ENCODE results near the gene BCL2. TPM values are rescaled to one million over a fixed set of nuclear protein-coding genes. Genes with fewer than 3 reads are reported as not detected.

The BCL2 gene
- total RNA-seq, 2 experiments from 2014 or later: 62.8 to 67.3 TPM

GRCh38 chr18:63181706-63182309, 137.8 kb downstream of the BCL2 start:
- H3K27me3 Mint-ChIP-seq: no peaks in the 10 kb centered on the region
- peaks cover 41% of the 10 kb centered on the region for H3K36me3 Mint-ChIP-seq
- peak overlapping the region; percentile 65 for H3K27ac Mint-ChIP-seq
- H3K4me1 Mint-ChIP-seq: peaks cover 69% of the 10 kb centered on the region
- no peak overlapping the region for H3K4me3 Mint-ChIP-seq
- no peaks in the 10 kb centered on the region for H3K9me3 Mint-ChIP-seq
- DNase-seq: no peak

- Mint-ChIP-seq H3K27me3 (no peaks in the 10 kb centered on the region), H3K27ac (no peak overlapping the region), H3K4me1 (peaks cover 66% of the 10 kb centered on the region), H3K36me3 (peaks cover 47% of the 10 kb centered on the region), H3K9me3 (no peaks in the 10 kb centered on the region), H3K4me3 (no peak overlapping the region)
- DNase-seq: no peak
Observed at GRCh38 chr18:63180971-63181376, 138.6 kb downstream of the BCL2 start.

- Mint-ChIP-seq H3K9me3 (no peaks in the 10 kb centered on the region), H3K36me3 (peaks cover 51% of the 10 kb centered on the region), H3K4me3 (no peak overlapping the region), H3K27ac (no peak overlapping the region), H3K27me3 (no peaks in the 10 kb centered on the region), H3K4me1 (peaks cover 67% of the 10 kb centered on the region)
- DNase-seq: no peak
Observed at GRCh38 chr18:63180321-63180720, 139.2 kb downstream of the BCL2 start.

- no peak overlapping the region for H3K4me3 Mint-ChIP-seq
- peaks cover 4% of the 10 kb centered on the region for H3K9me3 Mint-ChIP-seq
- H3K36me3 Mint-ChIP-seq: peaks cover 48% of the 10 kb centered on the region
- DNase-seq: no peak
- peaks cover 65% of the 10 kb centered on the region for H3K4me1 Mint-ChIP-seq
- no peaks in the 10 kb centered on the region for H3K27me3 Mint-ChIP-seq
- no peak overlapping the region for H3K27ac Mint-ChIP-seq
Observed at GRCh38 chr18:63179422-63179821, 140.1 kb downstream of the BCL2 start.

GRCh38 chr18:63178971-63179370, 140.6 kb downstream of the BCL2 start:
- H3K36me3 Mint-ChIP-seq: peaks cover 45% of the 10 kb centered on the region
- no peak overlapping the region for H3K4me3 Mint-ChIP-seq
- H3K9me3 Mint-ChIP-seq: peaks cover 4% of the 10 kb centered on the region
- no peak for DNase-seq
- peak overlapping the region; percentile 14 for H3K27ac Mint-ChIP-seq
- H3K4me1 Mint-ChIP-seq: peaks cover 65% of the 10 kb centered on the region
- no peaks in the 10 kb centered on the region for H3K27me3 Mint-ChIP-seq

GRCh38 chr18:63177919-63178821, 141.4 kb downstream of the BCL2 start:
- Mint-ChIP-seq H3K4me3 (no peak overlapping the region), H3K9me3 (peaks cover 4% of the 10 kb centered on the region), H3K27me3 (no peaks in the 10 kb centered on the region), H3K36me3 (peaks cover 41% of the 10 kb centered on the region), H3K27ac (no peak overlapping the region), H3K4me1 (peaks cover 64% of the 10 kb centered on the region)
- no peak for DNase-seq

- DNase-seq: no peak
- H3K4me1 Mint-ChIP-seq: peaks cover 58% of the 10 kb centered on the region
- no peak overlapping the region for H3K27ac Mint-ChIP-seq
Observed at GRCh38 chr18:63177259-63177658, 142.3 kb downstream of the BCL2 start.

GRCh38 chr18:63175264-63175663, 144.3 kb downstream of the BCL2 start:
- peaks cover 7% of the 10 kb centered on the region for H3K9me3 Mint-ChIP-seq
- peaks cover 53% of the 10 kb centered on the region for H3K36me3 Mint-ChIP-seq
- H3K4me3 Mint-ChIP-seq: no peak overlapping the region
- peaks cover 65% of the 10 kb centered on the region for H3K4me1 Mint-ChIP-seq
- no peak overlapping the region for H3K27ac Mint-ChIP-seq
- H3K27me3 Mint-ChIP-seq: no peaks in the 10 kb centered on the region
- no peak for DNase-seq

More at GRCh38 chr18:63177259-63177658, 142.3 kb downstream of the BCL2 start:
- no peaks in the 10 kb centered on the region for H3K27me3 Mint-ChIP-seq
- peaks cover 4% of the 10 kb centered on the region for H3K9me3 Mint-ChIP-seq
- H3K36me3 Mint-ChIP-seq: peaks cover 42% of the 10 kb centered on the region
- no peak overlapping the region for H3K4me3 Mint-ChIP-seq

GRCh38 chr18:63173983-63174382, 145.6 kb downstream of the BCL2 start:
- Mint-ChIP-seq H3K36me3 (peaks cover 47% of the 10 kb centered on the region), H3K4me3 (no peak overlapping the region), H3K9me3 (peaks cover 7% of the 10 kb centered on the region), H3K27ac (no peak overlapping the region), H3K4me1 (peaks cover 58% of the 10 kb centered on the region), H3K27me3 (no peaks in the 10 kb centered on the region)
- no peak for DNase-seq

- H3K4me1 Mint-ChIP-seq: peaks cover 56% of the 10 kb centered on the region
Observed at GRCh38 chr18:63169853-63170252, 149.7 kb downstream of the BCL2 start.

GRCh38 chr18:63168287-63168686, 151.3 kb downstream of the BCL2 start:
- Mint-ChIP-seq H3K27ac (peak overlapping the region; percentile 32), H3K4me3 (no peak overlapping the region), H3K4me1 (peaks cover 57% of the 10 kb centered on the region), H3K36me3 (peaks cover 56% of the 10 kb centered on the region), H3K9me3 (peaks cover 8% of the 10 kb centered on the region), H3K27me3 (no peaks in the 10 kb centered on the region)
- no peak for DNase-seq

More at GRCh38 chr18:63169853-63170252, 149.7 kb downstream of the BCL2 start:
- H3K27me3 Mint-ChIP-seq: no peaks in the 10 kb centered on the region
- no peak overlapping the region for H3K4me3 Mint-ChIP-seq
- no peak for DNase-seq
- H3K36me3 Mint-ChIP-seq: peaks cover 44% of the 10 kb centered on the region
- peaks cover 7% of the 10 kb centered on the region for H3K9me3 Mint-ChIP-seq
- H3K27ac Mint-ChIP-seq: no peak overlapping the region

- peaks cover 65% of the 10 kb centered on the region for H3K4me1 Mint-ChIP-seq
- no peak for DNase-seq
- no peaks in the 10 kb centered on the region for H3K27me3 Mint-ChIP-seq
- H3K27ac Mint-ChIP-seq: peak overlapping the region; percentile 40
- H3K9me3 Mint-ChIP-seq: peaks cover 8% of the 10 kb centered on the region
- H3K4me3 Mint-ChIP-seq: no peak overlapping the region
- H3K36me3 Mint-ChIP-seq: peaks cover 49% of the 10 kb centered on the region
Observed at GRCh38 chr18:63166142-63166541, 153.4 kb downstream of the BCL2 start.

- Mint-ChIP-seq H3K4me3 (no peak overlapping the region), H3K36me3 (peaks cover 59% of the 10 kb centered on the region), H3K27me3 (no peaks in the 10 kb centered on the region), H3K27ac (peak overlapping the region; percentile 16), H3K4me1 (peaks cover 79% of the 10 kb centered on the region), H3K9me3 (peaks cover 9% of the 10 kb centered on the region)
- DNase-seq: no peak
Observed at GRCh38 chr18:63164396-63164795, 155.2 kb downstream of the BCL2 start.

GRCh38 chr18:63162271-63163014, 157.1 kb downstream of the BCL2 start:
- H3K27ac Mint-ChIP-seq: peak overlapping the region; percentile 98
- peaks cover 55% of the 10 kb centered on the region for H3K36me3 Mint-ChIP-seq
- peak; percentile 45 for DNase-seq
- peak overlapping the region; percentile 77 for H3K4me3 Mint-ChIP-seq
- H3K27me3 Mint-ChIP-seq: no peaks in the 10 kb centered on the region
- H3K9me3 Mint-ChIP-seq: peaks cover 9% of the 10 kb centered on the region
- peaks cover 86% of the 10 kb centered on the region for H3K4me1 Mint-ChIP-seq

GRCh38 chr18:63161761-63162195, 157.8 kb downstream of the BCL2 start:
- peak overlapping the region; percentile 98 for H3K27ac Mint-ChIP-seq
- H3K9me3 Mint-ChIP-seq: peaks cover 9% of the 10 kb centered on the region
- peaks cover 89% of the 10 kb centered on the region for H3K4me1 Mint-ChIP-seq
- H3K36me3 Mint-ChIP-seq: peaks cover 60% of the 10 kb centered on the region
- no peaks in the 10 kb centered on the region for H3K27me3 Mint-ChIP-seq
- peak; percentile 83 for DNase-seq
- peak overlapping the region; percentile 77 for H3K4me3 Mint-ChIP-seq
